H9 (cell line): ENCODE measurements around the gene SERPINH1. TPM values are rescaled to one million over a fixed set of nuclear protein-coding genes. Genes with fewer than 3 reads are reported as not detected.
A peak's percentile ranks its signal among the peaks of the same experiment; 100 is the strongest.

Experiments
- DNase-seq: peaks from one replicate; pipeline ENCODE4 v3.0.0-alpha.2; 2017
- H2AFZ ChIP-seq: one replicate; pipeline ENCODE4 v1.6.1; 2013; ENCODE audit warnings: mild to moderate bottlenecking, low read length, control low read depth, moderate library complexity
- H2AK5ac ChIP-seq: 2 replicates; pipeline ENCODE4 v1.6.1; 2013; ENCODE audit warnings: low read length, control low read depth, mixed read lengths; ENCODE audit not compliant: insufficient read length
- H2BK120ac ChIP-seq: one replicate; pipeline ENCODE4 v1.6.1; 2013; ENCODE audit warnings: low read depth, mild to moderate bottlenecking, low read length, control low read depth, inconsistent platforms; ENCODE audit not compliant: poor library complexity, severe bottlenecking
- H2BK12ac ChIP-seq: 2 replicates; pipeline ENCODE4 v1.6.1; 2013; ENCODE audit warnings: low read length, control low read depth, mixed read lengths, low read depth; ENCODE audit not compliant: insufficient read length
- H2BK15ac ChIP-seq: 2 replicates; pipeline ENCODE4 v1.6.1; 2013; ENCODE audit warnings: low read depth, low read length, control low read depth
- H2BK20ac ChIP-seq: one replicate; pipeline ENCODE4 v1.6.1; 2013; ENCODE audit warnings: low read depth, mild to moderate bottlenecking, low read length, control low read depth, inconsistent platforms; ENCODE audit not compliant: poor library complexity, severe bottlenecking
- H2BK5ac ChIP-seq: 2 replicates; pipeline ENCODE4 v1.6.1; 2013; ENCODE audit warnings: low read length, control low read depth, mixed read lengths; ENCODE audit not compliant: insufficient read length
- H3K14ac ChIP-seq: 2 replicates; pipeline ENCODE4 v1.6.1; 2013; ENCODE audit warnings: low read length, control low read depth; ENCODE audit not compliant: insufficient read depth
- H3K18ac ChIP-seq: 2 replicates; pipeline ENCODE4 v1.6.1; 2013; ENCODE audit warnings: low read depth, mild to moderate bottlenecking, mixed read lengths, low read length, control low read depth; ENCODE audit not compliant: insufficient read length
- H3K23ac ChIP-seq: 2 replicates; pipeline ENCODE4 v1.6.1; 2013; ENCODE audit warnings: low read length, control low read depth, mixed read lengths, low read depth; ENCODE audit not compliant: insufficient read length
- H3K23me2 ChIP-seq: 2 replicates; pipeline ENCODE4 v1.6.1; 2013; ENCODE audit warnings: low read depth, mild to moderate bottlenecking, mixed read lengths, low read length, control low read depth; ENCODE audit not compliant: insufficient read length, poor library complexity, severe bottlenecking
- H3K27ac ChIP-seq: 2 replicates; pipeline ENCODE4 v1.5.1; 2013; ENCODE audit warnings: low read length, control low read depth, mixed read lengths, low read depth; ENCODE audit not compliant: insufficient read length
- H3K27me3 ChIP-seq: 2 replicates; pipeline ENCODE4 v1.6.1; 2013; ENCODE audit warnings: low read length, control low read depth, inconsistent platforms; ENCODE audit not compliant: insufficient read depth
- H3K4ac ChIP-seq: 2 replicates; pipeline ENCODE4 v1.6.1; 2013; ENCODE audit warnings: low read depth, mild to moderate bottlenecking, control low read depth, inconsistent platforms, low read length, moderate library complexity
- H3K4me1 ChIP-seq: 2 replicates; pipeline ENCODE4 v1.6.1; 2013; ENCODE audit warnings: low read length, control low read depth, inconsistent platforms; ENCODE audit not compliant: insufficient read depth
- H3K4me2 ChIP-seq: 2 replicates; pipeline ENCODE4 v1.6.1; 2013; ENCODE audit warnings: low read length, control low read depth, mixed read lengths; ENCODE audit not compliant: insufficient read length, insufficient read depth
- H3K56ac ChIP-seq: 2 replicates; pipeline ENCODE4 v1.6.1; 2013; ENCODE audit warnings: low read depth, mild to moderate bottlenecking, mixed read lengths, low read length, control low read depth; ENCODE audit not compliant: insufficient read length
- H3K79me1 ChIP-seq: 2 replicates; pipeline ENCODE4 v1.6.1; 2013; ENCODE audit warnings: low read depth, mild to moderate bottlenecking, moderate library complexity, low read length, control low read depth, inconsistent platforms; ENCODE audit not compliant: insufficient read depth, poor library complexity, severe bottlenecking
- H3K79me2 ChIP-seq: 2 replicates; pipeline ENCODE4 v1.6.1; 2013; ENCODE audit warnings: low read length, control low read depth, inconsistent platforms; ENCODE audit not compliant: insufficient read depth
- H3K9ac ChIP-seq: 2 replicates; pipeline ENCODE4 v1.6.1; 2013; ENCODE audit warnings: low read length, control low read depth, mixed read lengths; ENCODE audit not compliant: insufficient read length; ENCODE audit errors: extremely low read depth
- H3K9me3 ChIP-seq: one replicate; pipeline ENCODE4 v1.6.1; 2013; ENCODE audit warnings: low read depth, low read length, inconsistent platforms; ENCODE audit not compliant: control insufficient read depth
- H3T11ph ChIP-seq: one replicate; pipeline ENCODE4 v1.6.1; 2013; ENCODE audit warnings: mild to moderate bottlenecking, low read length, control low read depth, inconsistent platforms
- H4K20me1 ChIP-seq: one replicate; pipeline ENCODE4 v1.6.1; 2013; ENCODE audit not compliant: control insufficient read depth, insufficient read length, insufficient read depth
- H4K5ac ChIP-seq: 2 replicates; pipeline ENCODE4 v1.6.1; 2013; ENCODE audit warnings: low read depth, mild to moderate bottlenecking, mixed read lengths, low read length, control low read depth; ENCODE audit not compliant: insufficient read length
- H4K8ac ChIP-seq: replicated peaks from 2 replicates; pipeline ENCODE4 v1.6.1; 2013; ENCODE audit warnings: low read length, control low read depth, mixed read lengths, low read depth; ENCODE audit not compliant: insufficient read length
- H4K91ac ChIP-seq: 2 replicates; pipeline ENCODE4 v1.6.1; 2013; ENCODE audit warnings: low read depth, mild to moderate bottlenecking, moderate library complexity, mixed read lengths, low read length, control low read depth; ENCODE audit not compliant: insufficient read length
- H3K27ac Mint-ChIP-seq, 3 experiments: 2 replicates in 2 of 3; 3 replicates in 1 of 3; pipeline ENCODE4 v1.8.0; 2020 to 2021; ENCODE audit warnings: mixed read lengths in 3 of 3, mild to moderate bottlenecking in 1 of 3, moderate library complexity in 1 of 3
- H3K27me3 Mint-ChIP-seq: 2 replicates; pipeline ENCODE4 v1.8.0; 2021; ENCODE audit warnings: low read depth, mild to moderate bottlenecking, moderate library complexity, mixed read lengths
- H3K36me3 Mint-ChIP-seq, 3 experiments: 2 replicates in 2 of 3; 3 replicates in 1 of 3; pipeline ENCODE4 v1.8.0; 2020 to 2021; ENCODE audit warnings: low read depth in 3 of 3, mixed read lengths in 3 of 3; ENCODE audit not compliant: insufficient read depth in 1 of 3
- H3K4me1 Mint-ChIP-seq, 2 experiments: 2 replicates each; pipeline ENCODE4 v1.8.0; 2020; ENCODE audit warnings: mixed read lengths in 2 of 2
- H3K4me3 Mint-ChIP-seq, 2 experiments: 2 replicates in 1 of 2; 3 replicates in 1 of 2; pipeline ENCODE4 v1.8.0; 2020 to 2021; ENCODE audit warnings: mild to moderate bottlenecking in 2 of 2, mixed read lengths in 2 of 2, moderate library complexity in 1 of 2
- H3K9me3 Mint-ChIP-seq, 2 experiments: 2 replicates in 1 of 2; 3 replicates in 1 of 2; pipeline ENCODE4 v1.8.0; 2020; ENCODE audit warnings: mild to moderate bottlenecking in 2 of 2, mixed read lengths in 2 of 2, moderate library complexity in 1 of 2
- WGBS: extraction: QIAGEN DNeasy Blood & Tissue Kit; methylation state at CpG from one replicate; pipeline ENCODE4 v1.1.7; 2013; ENCODE audit warnings: missing lambda C conversion rate, low lambda C conversion rate, mixed read lengths; ENCODE audit not compliant: insufficient read length; ENCODE audit errors: extremely low coverage; 5-methylcytosine and 5-hydroxymethylcytosine counted together
- total RNA-seq: library from RNA; stranded (reverse); gene quantifications from 2 replicates; pipeline ENCODE4 v1.2.1, GENCODE V29; 2021
- TF ChIP-seq, protein P1 (sequence below): fragments of 200-600 bp; sonication (generic); conservative IDR thresholded peaks from 3 replicates; pipeline ENCODE4 v1.8.0; 2021; ENCODE audit warnings: antibody characterized with exemption, mild to moderate bottlenecking

The SERPINH1 gene
- total RNA-seq, 1 experiment from 2014 or later: 253 TPM

DNA sequence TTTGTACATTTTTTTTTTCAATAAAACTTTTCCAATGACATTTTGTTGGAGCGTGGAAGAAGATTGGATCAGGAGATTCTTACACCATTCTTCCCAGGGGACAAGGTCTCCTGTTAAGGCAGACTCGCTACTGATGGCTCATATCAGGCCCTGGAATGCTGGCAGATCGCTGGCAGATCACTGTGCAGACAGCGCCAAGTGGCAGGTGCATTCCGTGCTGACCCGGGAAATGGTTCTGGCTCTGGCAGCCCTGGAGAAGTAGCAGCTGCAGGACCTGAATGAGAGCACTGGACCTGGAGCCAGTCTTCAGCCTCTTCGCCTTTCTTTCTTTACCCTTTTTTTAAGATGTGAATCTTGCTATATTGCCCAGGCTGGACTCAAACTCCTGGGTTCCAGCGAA lies 10.7 kb downstream of the SERPINH1 start:
- no peak for DNase-seq
- Histone ChIP-seq H3K23ac (no peak overlapping the region), H3K9ac (no peak overlapping the region), H3K27me3 (no peaks in the 10 kb centered on the region), H3K4me1 (no peaks in the 10 kb centered on the region), H4K20me1 (no peaks in the 10 kb centered on the region), H3K18ac (no peak overlapping the region), H2BK5ac (no peak overlapping the region), H3K14ac (no peak overlapping the region), H2AK5ac (no peak overlapping the region), H3K23me2 (no peaks in the 10 kb centered on the region), H4K8ac (no peak overlapping the region), H4K91ac (no peak overlapping the region), H3K4ac (no peak overlapping the region), H2AFZ (no peak overlapping the region), H4K5ac (no peak overlapping the region), H3T11ph (no peak overlapping the region), H3K56ac (no peak overlapping the region), H2BK20ac (no peak overlapping the region), H3K9me3 (no peaks in the 10 kb centered on the region), H2BK12ac (no peak overlapping the region), H3K27ac (no peak overlapping the region), H2BK15ac (no peak overlapping the region), H3K4me2 (no peak overlapping the region), H2BK120ac (no peak overlapping the region), H3K79me1 (no peaks in the 10 kb centered on the region), H3K79me2 (no peaks in the 10 kb centered on the region)
- TF ChIP-seq, protein P1, sequence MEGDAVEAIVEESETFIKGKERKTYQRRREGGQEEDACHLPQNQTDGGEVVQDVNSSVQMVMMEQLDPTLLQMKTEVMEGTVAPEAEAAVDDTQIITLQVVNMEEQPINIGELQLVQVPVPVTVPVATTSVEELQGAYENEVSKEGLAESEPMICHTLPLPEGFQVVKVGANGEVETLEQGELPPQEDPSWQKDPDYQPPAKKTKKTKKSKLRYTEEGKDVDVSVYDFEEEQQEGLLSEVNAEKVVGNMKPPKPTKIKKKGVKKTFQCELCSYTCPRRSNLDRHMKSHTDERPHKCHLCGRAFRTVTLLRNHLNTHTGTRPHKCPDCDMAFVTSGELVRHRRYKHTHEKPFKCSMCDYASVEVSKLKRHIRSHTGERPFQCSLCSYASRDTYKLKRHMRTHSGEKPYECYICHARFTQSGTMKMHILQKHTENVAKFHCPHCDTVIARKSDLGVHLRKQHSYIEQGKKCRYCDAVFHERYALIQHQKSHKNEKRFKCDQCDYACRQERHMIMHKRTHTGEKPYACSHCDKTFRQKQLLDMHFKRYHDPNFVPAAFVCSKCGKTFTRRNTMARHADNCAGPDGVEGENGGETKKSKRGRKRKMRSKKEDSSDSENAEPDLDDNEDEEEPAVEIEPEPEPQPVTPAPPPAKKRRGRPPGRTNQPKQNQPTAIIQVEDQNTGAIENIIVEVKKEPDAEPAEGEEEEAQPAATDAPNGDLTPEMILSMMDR: no peak
- Mint-ChIP-seq H3K27ac (peak overlapping the region in 1 of 3 experiments; percentile 77; a peak in 2 of 7 replicates), H3K36me3 (peaks cover 41 to 70% (median 60%) of the 10 kb centered on the region in 3 experiments), H3K4me1 (peaks cover 10 to 11% of the 10 kb centered on the region in 2 experiments; a peak in 3 of 4 replicates), H3K27me3 (peaks cover 6% of the 10 kb centered on the region; the same call in 1 of the 2 replicates), H3K9me3 (no peaks in the 10 kb centered on the region), H3K4me3 (no peak overlapping the region)
- no CpG with 5 or more reads among the region's 8 CpGs for WGBS
